Transverse colon (tissue), 4 donors: ENCODE results near the gene SMAP1. TPM values are rescaled to one million over a fixed set of nuclear protein-coding genes. Genes with fewer than 3 reads are reported as not detected.

Source experiments
- DNase-seq: peaks from one replicate; pipeline ENCODE4 v3.0.0-alpha.2; 2019
- H3K27ac ChIP-seq, 4 donors: fragments of 200-600 bp; sonication (generic); 2 replicates each; pipeline ENCODE4 v1.5.1; 2016 to 2018; ENCODE audit warnings: inconsistent platforms in 4 of 4
- H3K27me3 ChIP-seq: fragments of 200-600 bp; sonication (generic); 2 replicates; pipeline ENCODE4 v1.5.1; 2017; ENCODE audit warnings: inconsistent platforms
- H3K36me3 ChIP-seq, 4 donors: fragments of 200-600 bp; sonication (generic); 2 replicates each; pipeline ENCODE4 v1.5.1; 2017 to 2019; ENCODE audit warnings: inconsistent platforms in 4 of 4
- H3K4me1 ChIP-seq, 4 donors: fragments of 200-600 bp; sonication (generic); 2 replicates each; pipeline ENCODE4 v1.5.1; 2017 to 2020; ENCODE audit warnings: inconsistent platforms in 4 of 4
- H3K4me3 ChIP-seq, 4 donors: fragments of 200-600 bp; sonication (generic); 1 replicate in 1 of 4; 2 replicates in 3 of 4; pipeline versions ENCODE4 v1.5.1 to v1.6.1; 2017 to 2019; ENCODE audit warnings: inconsistent platforms in 4 of 4
- H3K9me3 ChIP-seq, 2 donors: fragments of 200-600 bp; sonication (generic); 2 replicates each; pipeline ENCODE4 v1.5.1; 2017 to 2019; ENCODE audit warnings: inconsistent platforms in 2 of 2
- EP300 ChIP-seq: sonication (generic); formaldehyde crosslinking; IDR thresholded peaks from one replicate; pipeline ENCODE4 v1.6.1; 2017; ENCODE audit warnings: antibody characterized with exemption, low read depth
- POLR2A ChIP-seq: fragments of 450-650 bp; IDR thresholded peaks from one replicate; pipeline ENCODE4 v1.6.1; 2016; ENCODE audit warnings: antibody characterized with exemption, mild to moderate bottlenecking, moderate library complexity
- POLR2AphosphoS5 ChIP-seq, 3 donors: sonication (generic); formaldehyde crosslinking; IDR thresholded peaks; one replicate each; pipeline ENCODE4 v1.6.1; 2016; ENCODE audit warnings: antibody characterized with exemption in 3 of 3
- WGBS, 2 donors: methylation state at CpG; one replicate each; pipeline ENCODE4 v1.1.5; 2018; ENCODE audit warnings: low coverage in 1 of 2; 5-methylcytosine and 5-hydroxymethylcytosine counted together
- in situ Hi-C, 4 donors: fragments of 200-750 bp; cut with MboI; loops; one replicate each; pipeline versions ENCODE4 v1.15.0 to v1.15.1; 2017; ENCODE audit warnings: low sequenced_read_pairs in 3 of 4, low pct_ligation_motif_present in 1 of 4, low pct_unique_long_range_greater_than_20kb in 1 of 4
- intact Hi-C: fragments of 100-400 bp; cut with DNase I; formaldehyde crosslinking; loops from one replicate; pipeline ENCODE4 v1.15.1; 2023; ENCODE audit warnings: low total_unique reads
- total RNA-seq, 4 donors: library from RNA; depleted of rRNA; stranded (reverse); fragments of >200 nt; gene quantifications; one replicate each; pipeline ENCODE4 v1.1.0, GENCODE V29; 2016
- TF ChIP-seq, protein P1 (sequence below), 5 experiments: fragments of 200-600 bp in 3 of 5; fragments of 450-650 bp in 2 of 5; sonication (generic) in 3 of 5; IDR thresholded peaks; 1 replicate in 2 of 5; 2 replicates in 3 of 5; pipeline ENCODE4 v1.5.1; 2016 to 2017; ENCODE audit warnings: antibody characterized with exemption in 5 of 5, inconsistent platforms in 3 of 5, mild to moderate bottlenecking in 2 of 5, moderate library complexity in 1 of 5

Gene SMAP1
- total RNA-seq, 4 donors from 2014 or later = 10.3 to 49.3 (median 35.3) TPM

DNA sequence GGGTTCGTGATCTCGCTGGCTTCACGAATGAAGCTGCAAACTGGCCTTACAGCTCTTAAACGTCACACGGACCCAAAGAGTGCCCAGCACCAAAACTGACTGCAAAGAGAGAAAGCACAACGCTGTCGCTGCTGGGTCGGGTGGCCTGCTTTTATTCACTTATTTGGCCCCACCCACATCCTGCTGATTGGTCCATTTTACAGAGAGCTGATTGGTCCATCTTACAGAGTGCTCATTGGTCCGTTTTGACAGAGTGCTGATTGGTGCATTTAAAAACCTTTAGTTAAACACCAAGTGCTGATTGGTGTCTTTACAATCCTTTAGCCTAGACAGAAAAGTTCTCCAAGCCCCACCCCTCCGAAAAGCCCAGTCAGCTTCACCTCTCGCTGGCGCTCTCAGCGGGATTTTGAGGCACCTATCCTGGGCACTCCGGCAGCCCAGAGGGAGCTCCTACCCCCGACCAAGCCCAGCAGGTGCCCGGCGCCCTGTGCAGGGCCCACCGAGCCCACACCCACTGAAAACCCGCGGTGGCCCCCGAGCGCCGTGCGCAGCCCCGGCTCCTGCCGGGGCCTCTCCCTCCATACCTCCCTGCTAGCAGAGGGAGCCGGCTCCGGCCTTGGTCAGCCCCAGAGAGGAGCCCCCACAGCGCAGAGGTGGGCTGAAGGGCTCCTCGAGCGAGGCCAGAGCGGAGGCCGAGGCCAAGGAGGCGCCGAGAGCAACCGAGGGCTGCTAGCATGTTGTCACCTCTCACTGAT lies 40.0 kb upstream of the SMAP1 start:
- WGBS, 2 donors = 90 to 95% methylated on average over 2 to 36 of the region's 36 CpGs
- H3K9me3 ChIP-seq = no peaks in the 10 kb centered on the region
- in situ Hi-C loops (no loop called here), intact Hi-C loops (no loop called here)
- H3K4me3 ChIP-seq = no peak overlapping the region
- H3K27me3 ChIP-seq = no peaks in the 10 kb centered on the region
- H3K27ac ChIP-seq = no peak overlapping the region
- TF ChIP-seq, protein P1, sequence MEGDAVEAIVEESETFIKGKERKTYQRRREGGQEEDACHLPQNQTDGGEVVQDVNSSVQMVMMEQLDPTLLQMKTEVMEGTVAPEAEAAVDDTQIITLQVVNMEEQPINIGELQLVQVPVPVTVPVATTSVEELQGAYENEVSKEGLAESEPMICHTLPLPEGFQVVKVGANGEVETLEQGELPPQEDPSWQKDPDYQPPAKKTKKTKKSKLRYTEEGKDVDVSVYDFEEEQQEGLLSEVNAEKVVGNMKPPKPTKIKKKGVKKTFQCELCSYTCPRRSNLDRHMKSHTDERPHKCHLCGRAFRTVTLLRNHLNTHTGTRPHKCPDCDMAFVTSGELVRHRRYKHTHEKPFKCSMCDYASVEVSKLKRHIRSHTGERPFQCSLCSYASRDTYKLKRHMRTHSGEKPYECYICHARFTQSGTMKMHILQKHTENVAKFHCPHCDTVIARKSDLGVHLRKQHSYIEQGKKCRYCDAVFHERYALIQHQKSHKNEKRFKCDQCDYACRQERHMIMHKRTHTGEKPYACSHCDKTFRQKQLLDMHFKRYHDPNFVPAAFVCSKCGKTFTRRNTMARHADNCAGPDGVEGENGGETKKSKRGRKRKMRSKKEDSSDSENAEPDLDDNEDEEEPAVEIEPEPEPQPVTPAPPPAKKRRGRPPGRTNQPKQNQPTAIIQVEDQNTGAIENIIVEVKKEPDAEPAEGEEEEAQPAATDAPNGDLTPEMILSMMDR (IDR thresholded peaks at IDR 0.05) = no peak
- H3K36me3 ChIP-seq = no peaks in the 10 kb centered on the region
- peaks cover 0 to 4% (median 0%) of the 10 kb centered on the region in 4 donors for H3K4me1 ChIP-seq
- no peak for DNase-seq

DNA sequence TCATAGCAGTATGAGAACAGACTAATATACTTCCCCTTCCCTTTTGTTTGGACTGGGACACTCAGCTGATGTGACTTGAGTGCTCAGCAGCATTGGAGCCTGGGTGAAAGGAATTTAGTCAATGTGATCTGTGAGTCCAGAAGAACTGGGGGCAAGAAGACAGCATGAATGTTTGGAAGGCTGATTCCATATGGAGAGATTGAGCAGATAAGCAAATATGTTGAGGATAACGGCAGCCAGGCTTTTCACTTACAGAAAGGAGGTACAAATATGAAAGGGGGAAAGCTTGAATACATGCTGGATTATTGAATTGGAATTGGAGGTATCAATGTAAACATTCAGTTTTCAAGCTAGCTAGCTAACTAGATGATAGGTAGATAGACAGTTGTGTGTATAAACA lies 37.8 kb upstream of the SMAP1 start:
- TF ChIP-seq POLR2AphosphoS5 (IDR thresholded peaks at IDR 0.05) = no peak
- TF ChIP-seq POLR2A = no peak
- no peak overlapping the region for H3K27ac ChIP-seq
- H3K36me3 ChIP-seq = no peaks in the 10 kb centered on the region
- no peaks in the 10 kb centered on the region for H3K27me3 ChIP-seq
- DNase-seq = no peak
- 76 to 89% methylated on average over 1 of the region's 1 CpG for WGBS, 2 donors
- H3K9me3 ChIP-seq = no peaks in the 10 kb centered on the region
- H3K4me1 ChIP-seq = peaks cover 0 to 4% (median 0%) of the 10 kb centered on the region in 4 donors
- H3K4me3 ChIP-seq = no peak overlapping the region
- intact Hi-C loops = loop anchor here (1.0 kb wide), 1 partner anchor 35 kb away; no protein-coding TSS in a partner anchor
- in situ Hi-C loops = no loop called here

DNA sequence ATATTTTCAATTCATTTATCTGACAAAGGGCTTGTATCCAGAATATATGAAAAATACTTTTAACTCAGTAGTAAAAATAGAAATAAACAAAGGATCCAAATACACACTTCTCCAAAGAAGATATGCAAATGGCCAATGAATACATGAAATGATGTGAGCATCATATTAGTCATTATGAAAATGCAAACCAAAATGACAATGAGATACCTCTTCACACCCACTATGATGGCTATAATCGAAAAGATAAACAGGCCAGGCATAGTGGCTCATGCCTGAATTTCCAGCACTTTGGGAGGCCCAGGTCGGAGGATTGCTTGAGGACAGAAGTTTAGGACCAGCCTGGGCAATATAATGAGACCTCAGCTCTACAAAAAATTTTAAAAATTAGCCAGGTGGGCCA lies 33.8 kb upstream of the SMAP1 start:
- 38 to 51% methylated on average over 2 of the region's 2 CpGs for WGBS, 2 donors
- H3K4me1 ChIP-seq = peaks cover 0 to 4% (median 0%) of the 10 kb centered on the region in 4 donors
- TF ChIP-seq POLR2A = no peak
- TF ChIP-seq POLR2AphosphoS5 (IDR thresholded peaks at IDR 0.05) = no peak
- TF ChIP-seq, protein P1 (IDR thresholded peaks at IDR 0.05) = no peak
- TF ChIP-seq EP300 = no peak
- H3K27ac ChIP-seq = no peak overlapping the region
- intact Hi-C loops (no loop called here), in situ Hi-C loops (no loop called here)
- DNase-seq = no peak
- no peaks in the 10 kb centered on the region for H3K27me3 ChIP-seq
- H3K4me3 ChIP-seq = no peak overlapping the region
- H3K9me3 ChIP-seq = no peaks in the 10 kb centered on the region
- H3K36me3 ChIP-seq = no peaks in the 10 kb centered on the region

DNA sequence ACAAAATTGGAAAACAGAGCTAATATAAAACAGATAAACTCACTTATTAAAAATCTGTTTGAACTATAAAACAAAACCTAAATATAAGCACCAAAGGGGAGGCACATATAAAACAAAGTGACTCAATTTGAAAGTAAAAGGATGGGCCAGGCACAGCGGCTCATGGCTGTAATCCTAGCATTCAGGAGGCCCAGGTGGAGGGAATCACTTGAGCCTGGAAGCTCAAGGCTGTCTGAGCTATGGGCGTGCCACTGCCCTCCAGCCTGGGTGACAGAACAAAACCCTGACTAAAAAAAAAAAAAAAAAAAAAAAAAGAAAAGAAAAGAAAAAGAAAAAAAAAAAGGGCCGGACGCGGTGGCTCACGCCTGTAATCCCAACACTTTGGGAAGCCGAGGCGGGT lies 31.1 kb upstream of the SMAP1 start:
- no peak overlapping the region for H3K27ac ChIP-seq
- H3K9me3 ChIP-seq = no peaks in the 10 kb centered on the region
- no peaks in the 10 kb centered on the region for H3K27me3 ChIP-seq
- TF ChIP-seq EP300 = no peak
- TF ChIP-seq POLR2AphosphoS5 (IDR thresholded peaks at IDR 0.05) = no peak
- TF ChIP-seq, protein P1 (IDR thresholded peaks at IDR 0.05) = no peak
- no peak for TF ChIP-seq POLR2A
- in situ Hi-C loops = no loop called here
- WGBS, 2 donors = 91 to 93% methylated on average over 5 to 8 of the region's 8 CpGs
- DNase-seq = no peak
- H3K4me3 ChIP-seq = no peak overlapping the region
- no peaks in the 10 kb centered on the region for H3K36me3 ChIP-seq
- intact Hi-C loops = no loop called here
- no peaks in the 10 kb centered on the region for H3K4me1 ChIP-seq

DNA sequence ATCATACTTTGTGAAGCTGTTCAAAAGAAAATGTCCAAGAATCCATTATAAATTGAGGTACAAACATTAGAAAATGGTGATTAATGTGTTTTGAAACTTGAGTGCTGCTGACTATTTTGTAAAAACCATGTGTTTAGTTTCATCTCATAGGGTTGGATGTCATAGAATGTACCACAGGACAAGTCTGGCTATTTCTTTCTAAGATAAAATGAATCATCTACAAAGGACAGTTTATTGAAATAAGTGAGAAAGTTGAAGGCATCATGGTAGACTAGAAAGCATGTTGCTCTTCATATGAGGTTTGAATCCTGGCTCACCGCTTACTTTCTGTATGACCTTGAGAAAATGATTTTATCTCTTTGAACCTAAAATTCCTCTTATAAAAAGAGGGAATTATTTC lies 29.2 kb upstream of the SMAP1 start:
- in situ Hi-C loops = no loop called here
- Histone ChIP-seq H3K4me1 (no peaks in the 10 kb centered on the region), H3K36me3 (no peaks in the 10 kb centered on the region), H3K9me3 (no peaks in the 10 kb centered on the region), H3K27ac (no peak overlapping the region), H3K4me3 (no peak overlapping the region), H3K27me3 (no peaks in the 10 kb centered on the region)
- no peak for DNase-seq
- intact Hi-C loops = no loop called here
- TF ChIP-seq EP300 = no peak
- TF ChIP-seq POLR2AphosphoS5 (IDR thresholded peaks at IDR 0.05) = no peak
- TF ChIP-seq, protein P1 (IDR thresholded peaks at IDR 0.05) = no peak
- no peak for TF ChIP-seq POLR2A
- 93 to 100% methylated on average over 1 of the region's 1 CpG for WGBS, 2 donors
